Measurements from ENCODE around the gene GALNT18.

Gene GALNT18

DNA sequence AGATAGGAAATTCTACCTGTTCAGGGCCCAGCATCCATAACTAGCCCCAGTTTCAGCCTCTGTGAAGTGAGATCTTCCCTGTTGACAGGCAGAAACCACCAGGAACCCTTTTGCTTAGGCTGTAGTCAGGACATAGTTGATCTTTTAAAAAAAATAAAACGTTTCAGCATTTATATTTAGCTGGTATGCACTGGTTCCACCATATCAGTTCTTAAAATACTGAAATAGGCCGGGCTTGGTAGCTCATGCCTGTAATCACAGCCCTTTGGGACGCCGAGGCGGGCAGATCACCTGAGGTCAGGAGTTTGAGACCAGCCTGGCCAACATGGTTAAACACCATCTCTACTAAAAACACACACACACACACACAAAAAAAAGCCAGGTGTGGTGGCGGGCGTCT, 35.3 kb downstream of the GALNT18 start:
- DNase-seq, result no peak

DNA sequence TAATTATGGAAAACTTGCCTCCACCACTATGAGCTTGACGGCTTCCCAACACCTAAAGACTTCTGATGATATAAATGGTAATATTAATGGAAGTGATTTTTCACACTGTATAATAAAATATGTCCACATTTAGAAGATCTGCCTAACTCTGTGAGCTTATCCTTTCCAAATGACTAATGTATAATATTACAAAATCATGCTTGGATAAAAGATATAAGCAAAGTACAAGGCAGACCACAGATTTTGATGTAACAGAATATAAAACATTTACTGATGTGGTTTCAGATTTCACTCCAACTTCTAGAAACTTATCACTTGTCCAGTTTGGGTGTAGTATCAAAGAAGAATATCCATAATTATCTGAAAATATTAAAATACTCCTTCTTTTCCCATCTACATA, 36.9 kb downstream of the GALNT18 start:
- no peak for DNase-seq

DNA sequence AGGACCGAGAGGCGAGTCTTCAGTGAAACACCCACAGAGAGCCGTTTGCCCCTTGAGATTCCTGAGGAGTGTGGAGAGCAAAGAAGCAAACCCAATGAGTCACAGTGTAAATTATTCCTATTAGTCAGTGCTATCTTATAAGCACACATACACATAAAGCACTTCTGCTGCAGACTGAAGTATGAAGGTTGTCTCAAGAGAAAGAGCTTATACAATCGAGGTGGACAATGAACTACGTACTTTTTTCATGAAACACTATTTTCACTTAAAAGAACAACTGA, 37.3 kb downstream of the GALNT18 start:
- DNase-seq, result no peak

DNA sequence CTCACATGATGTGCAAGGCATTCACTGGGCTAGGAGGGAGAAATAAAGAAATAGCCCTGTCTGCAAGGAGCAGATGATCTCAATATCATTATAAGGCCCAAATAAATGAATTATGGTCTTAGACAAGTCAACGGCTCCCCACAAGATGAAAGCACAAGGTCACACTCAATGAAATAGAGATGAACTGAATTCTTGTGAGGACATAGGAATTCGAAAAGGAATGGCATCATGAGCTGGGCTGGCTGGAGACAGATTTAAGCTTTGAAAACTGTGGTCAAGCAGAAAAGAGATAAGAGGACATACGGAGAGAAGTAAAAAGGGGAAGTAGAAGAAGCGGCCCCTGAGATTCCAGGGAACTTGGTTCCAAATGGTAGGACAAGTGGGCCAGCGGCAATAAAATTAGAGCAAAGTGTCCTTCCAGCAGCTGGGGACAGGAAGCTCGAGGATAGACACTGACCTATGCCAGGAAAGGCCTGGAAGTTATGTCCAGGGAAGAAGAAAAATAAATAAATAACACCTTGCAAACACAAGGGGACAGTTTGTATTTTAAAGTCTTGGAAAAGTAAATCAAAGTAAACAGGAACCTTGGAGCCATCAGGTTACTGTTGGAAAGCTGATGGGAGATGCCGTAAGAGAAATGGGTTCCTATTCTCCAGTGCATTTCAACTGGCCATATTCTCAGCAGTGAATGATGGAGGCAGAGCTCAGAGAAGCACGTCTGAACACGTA, 37.8 kb downstream of the GALNT18 start:
- no peak for DNase-seq

DNA sequence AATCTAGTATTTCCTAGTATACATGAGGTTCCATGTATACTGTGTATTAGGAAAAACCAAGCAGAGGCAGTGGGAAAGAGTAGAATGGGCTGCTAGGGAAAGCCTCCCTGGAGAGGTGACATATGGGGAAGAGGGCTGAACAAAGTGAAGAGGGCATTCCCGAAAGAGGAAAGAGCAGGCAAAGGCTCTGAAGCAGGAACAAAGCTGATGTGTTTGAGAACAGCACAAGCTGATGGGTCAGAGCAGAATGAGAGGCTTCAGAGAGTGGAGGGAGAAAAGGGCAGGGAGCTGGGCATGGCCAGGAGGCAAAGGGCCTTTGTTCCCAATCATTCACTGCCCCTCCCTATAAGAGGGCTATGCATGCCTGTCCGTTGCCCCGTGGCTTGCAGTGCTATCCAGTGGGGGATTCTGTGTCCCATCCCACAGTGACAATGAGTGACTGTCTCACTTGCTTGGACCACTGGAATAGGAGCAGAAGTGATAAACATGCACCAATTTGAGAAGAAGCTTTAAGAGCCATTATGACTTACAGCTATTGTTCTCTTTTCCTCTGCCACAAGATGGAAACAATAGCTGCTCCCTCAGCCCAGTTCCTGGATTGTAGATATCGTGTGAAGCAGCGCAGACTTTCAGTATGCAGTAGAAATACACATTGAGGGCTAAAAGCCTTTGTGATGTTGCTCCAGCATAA, 39.6 kb downstream of the GALNT18 start:
- DNase-seq, result no peak

DNA sequence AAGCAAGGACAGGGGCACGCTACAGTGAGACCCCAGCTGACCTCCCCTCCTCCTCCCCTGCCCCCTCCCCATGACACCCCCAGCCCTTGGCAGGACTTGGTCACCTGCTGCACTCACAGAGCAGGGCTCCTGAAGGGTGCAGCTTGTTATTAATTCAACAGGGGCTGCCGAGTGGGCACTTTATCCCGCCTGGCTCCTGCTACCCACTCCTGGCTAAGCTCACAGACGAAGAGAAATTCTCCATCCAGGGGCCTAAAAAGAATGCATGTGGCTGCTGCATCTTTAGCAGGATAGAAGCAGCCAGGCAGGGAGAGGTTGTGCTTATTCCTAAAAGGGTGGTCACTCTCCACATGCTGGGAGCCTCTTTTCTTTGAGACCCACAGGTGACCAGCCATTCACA, 40.3 kb downstream of the GALNT18 start:
- DNase-seq, result no peak

DNA sequence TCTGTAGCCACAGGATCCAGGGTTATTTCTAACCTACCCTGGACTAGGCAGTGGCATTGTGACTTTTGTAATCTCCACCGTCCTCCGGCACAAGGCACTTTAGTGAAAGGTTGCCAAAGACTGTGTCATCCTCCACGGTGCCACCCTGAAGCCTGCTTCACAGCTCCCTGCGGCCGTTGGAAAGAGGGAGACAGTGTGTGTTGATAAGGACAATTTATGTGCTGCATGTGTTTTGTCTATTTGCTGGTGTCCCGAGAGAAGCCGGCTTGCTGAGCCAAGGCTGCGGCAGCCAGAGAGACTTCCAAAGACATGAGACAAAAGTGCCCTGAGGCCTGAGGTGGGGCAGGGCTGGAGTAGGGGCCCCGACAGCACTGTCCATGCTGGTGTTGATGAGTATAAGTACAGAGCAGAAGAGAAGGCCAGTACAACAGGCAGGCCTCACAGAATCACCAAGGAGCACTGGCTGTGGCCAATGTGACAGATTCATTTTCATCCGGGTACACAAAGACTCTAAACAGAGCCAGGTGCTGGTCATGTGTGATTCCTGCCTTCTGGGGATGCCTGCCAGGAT, 40.9 kb downstream of the GALNT18 start:
- no peak for DNase-seq

DNA sequence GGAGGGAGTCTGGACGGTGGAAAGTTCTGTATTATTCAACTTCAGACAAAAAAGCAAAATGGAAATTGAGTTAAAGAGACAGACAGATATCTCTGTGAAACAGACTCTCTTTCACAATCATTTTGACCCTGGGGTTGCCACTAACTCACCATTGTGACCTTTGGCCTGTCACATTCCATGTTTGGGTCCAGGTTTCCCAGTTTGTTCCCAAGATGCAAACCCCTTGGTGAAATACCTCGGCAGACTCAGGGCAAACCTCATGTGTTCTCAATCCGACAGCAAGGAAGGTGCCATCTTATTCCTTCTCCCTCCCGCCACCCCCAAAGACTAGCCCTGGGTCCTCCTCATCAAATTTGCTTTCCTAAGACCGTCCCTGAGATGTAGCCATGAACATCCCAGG, 41.8 kb downstream of the GALNT18 start:
- DNase-seq, result no peak

DNA sequence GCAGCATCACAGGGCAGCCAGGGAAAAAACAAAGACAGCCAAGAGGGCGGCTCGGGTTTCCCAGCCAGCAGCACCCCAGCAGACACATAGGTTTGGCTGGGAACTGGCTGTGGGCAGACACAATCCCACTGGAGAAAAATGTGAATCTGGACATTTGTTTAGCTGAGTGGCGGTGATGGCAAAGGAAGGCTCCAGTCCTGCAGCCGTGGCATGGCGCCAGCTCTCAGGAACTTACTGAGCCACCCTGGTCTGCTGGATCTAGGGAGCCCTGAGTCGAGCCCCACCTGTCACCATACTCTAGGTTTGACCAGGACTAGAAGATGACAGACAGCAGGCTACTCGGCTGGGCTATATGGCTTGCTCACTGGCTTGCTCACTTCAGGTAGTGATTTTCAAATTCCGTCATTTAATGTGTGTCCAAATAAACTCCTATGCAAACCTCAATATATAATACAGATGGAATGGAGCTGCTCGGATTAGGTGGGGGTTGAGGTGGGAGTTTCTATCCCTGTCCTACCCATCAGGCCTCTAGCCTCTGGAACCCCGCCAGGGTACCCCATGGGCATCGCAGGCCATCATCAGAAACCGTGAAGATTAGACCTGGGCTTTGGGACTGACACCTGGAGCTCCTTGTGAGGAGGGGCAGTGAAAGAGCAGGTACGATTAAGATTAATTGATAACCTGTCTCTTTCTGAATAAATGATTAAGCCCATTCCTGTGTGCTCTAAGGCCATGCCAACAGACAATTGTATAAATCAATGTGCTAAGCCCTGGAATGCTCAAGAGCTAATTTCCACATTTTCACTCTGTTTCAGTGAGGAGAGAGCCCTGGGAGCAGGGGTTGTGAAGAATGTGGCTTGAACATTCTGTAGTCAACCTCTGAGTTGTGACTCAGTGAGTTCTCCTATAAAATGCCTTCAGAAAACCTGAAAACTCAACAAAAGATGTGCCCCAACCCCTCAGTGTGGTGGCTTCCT, 42.5 kb downstream of the GALNT18 start:
- no peak for DNase-seq

DNA sequence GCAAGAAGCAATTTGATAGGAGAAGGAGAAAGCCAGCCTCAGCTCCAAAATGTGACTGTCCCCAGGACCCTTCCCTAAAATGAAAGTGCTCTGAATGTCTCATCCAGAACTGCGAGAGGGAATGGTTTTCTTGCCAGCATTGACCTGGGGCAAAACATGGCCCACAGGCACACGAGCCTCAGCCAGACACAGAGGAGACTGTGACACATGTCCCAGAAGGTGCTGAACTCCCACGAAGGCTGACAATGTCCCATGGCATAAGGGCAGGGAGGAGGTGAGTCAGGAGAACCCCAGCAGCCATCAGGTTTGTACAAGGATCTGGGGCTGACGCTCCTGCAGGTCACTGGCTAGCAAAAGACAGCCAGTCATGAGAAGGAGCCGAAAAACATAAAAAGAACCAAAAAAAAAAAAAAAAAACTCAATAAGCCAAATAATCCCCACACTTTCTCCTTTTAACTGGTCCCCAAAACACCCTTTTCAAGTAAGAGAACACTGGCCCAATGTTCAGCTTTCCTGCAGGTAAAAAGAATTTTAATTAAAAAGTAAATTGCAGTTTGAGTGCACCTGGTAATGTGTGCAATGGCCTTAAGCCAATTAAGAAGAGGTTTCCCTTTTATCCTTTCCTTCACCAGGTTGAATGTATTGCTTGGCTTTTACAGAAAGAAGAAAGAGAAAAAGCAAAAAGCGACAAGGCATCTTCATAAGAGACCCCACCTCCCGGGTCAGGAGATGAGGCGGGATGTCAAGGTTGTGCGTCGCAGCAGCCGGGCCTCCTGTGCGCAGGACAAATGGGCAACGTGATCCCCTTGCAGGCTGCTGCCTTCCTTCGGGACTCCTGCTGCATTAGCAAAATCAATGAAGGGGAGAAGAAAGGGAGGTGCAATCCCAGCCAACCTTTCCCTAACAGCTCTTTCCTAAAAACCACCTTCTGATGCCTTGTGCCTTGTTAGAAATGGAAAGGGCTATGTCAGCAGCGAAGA, 43.6 kb downstream of the GALNT18 start:
- no peak for DNase-seq

DNA sequence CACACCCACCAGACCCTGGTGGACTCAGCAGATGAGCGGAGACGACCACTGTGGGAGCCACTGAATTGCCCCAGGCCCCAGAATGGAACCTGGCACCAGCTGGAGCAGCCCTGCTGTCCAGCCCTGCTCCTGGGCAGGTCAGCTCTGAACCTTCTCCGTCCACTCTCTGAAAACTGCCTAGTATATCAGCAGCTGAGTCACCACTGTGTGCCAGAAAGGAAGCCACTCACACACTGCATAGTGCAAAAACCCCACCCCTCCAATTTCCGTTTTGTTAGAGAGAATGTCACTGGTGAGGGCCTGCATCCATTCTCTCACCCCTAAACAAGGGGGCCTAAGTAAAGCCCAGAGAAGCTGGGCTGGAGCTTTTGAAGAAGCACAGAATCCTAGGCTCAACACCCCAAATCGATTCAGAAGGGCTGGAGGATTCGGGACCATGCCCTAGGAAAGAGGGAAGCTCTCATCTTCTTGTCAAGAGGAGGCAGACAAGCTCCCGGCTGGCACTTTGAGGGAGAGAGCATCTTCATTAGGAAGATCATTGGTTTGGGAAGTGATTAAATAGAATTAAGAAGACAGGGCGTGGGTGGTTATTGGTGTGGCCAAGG, 44.5 kb downstream of the GALNT18 start:
- DNase-seq, result no peak

DNA sequence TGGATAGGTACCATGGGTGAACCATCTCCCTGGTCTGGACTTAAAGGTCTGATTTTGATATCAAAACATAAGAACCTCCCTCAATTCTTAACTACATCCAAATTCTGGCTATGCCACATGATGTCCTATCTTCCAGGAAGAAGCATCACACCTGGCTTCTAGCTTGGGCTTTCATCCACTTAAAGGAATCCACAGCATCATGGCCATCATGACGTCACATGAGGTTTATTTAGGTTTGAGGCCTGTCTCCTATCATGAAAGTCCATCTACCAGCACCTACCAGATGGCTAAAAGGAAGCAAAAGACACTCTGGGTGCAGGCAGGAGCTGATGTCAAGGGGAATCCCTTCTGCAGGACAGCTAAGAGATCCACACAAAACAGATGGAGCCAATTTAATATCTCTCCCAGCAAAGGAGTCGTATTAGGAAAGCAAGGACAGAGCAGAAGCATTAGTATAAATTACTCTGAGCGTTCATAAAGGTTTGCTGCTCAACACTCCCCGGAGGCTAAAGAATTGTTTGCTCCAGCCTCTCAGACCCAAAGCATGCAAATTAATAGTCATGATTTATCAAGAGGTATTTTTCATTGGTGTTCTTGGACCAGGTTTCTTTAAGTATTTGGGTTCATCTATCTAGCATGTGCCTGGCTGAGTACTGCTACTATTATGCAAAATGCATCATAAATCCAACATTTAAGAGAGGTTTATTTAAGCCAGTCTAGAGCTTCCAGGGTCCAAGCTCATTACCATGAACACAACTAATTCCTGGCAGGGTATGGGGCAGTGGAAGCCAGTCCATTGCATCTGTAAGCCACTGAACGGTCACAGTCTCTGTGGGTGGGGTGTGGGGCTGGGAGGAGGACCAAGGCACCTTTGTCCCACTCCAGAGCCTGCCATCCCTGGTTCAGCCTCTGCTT, 47.2 kb downstream of the GALNT18 start:
- DNase-seq, result no peak

DNA sequence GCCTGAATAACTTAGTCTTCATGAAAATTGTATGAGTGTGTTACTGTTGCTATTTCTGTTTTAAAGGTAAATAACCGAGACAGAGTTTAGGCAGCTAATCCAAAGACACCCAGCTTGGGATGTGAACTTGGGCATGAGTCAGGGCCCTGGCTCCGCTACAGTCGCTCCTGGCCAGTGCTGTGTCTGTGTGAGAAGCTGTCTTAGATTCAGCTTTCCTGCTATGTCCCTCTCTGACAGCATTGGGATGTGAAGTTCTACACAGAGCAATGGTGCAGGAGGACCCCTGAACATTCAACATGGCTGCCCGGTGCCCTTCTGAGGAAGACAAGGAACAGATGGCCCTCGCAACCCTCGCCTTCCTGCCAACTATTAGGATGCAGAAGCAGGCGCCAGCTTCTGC, 49.4 kb downstream of the GALNT18 start:
- no peak for DNase-seq

DNA sequence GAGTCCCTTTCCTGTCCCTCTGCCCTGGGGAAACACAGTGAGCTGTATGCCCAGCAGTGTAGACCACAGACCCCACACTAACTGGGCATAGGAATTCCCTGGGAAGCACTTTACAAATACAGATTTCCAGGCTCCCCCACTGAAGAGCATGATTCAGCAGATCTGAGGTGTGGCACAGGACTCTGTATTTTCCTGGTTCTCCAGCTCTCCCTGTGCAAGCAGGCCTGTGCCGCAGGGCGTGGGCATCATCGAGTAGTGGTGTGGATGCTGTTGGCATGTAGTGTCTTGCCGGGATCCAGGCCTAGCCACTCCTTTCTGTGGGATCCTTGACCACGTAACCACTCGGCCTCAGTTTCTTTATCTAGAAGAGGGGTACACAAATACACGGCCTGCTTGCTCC, 49.9 kb downstream of the GALNT18 start:
- DNase-seq, result no peak

DNA sequence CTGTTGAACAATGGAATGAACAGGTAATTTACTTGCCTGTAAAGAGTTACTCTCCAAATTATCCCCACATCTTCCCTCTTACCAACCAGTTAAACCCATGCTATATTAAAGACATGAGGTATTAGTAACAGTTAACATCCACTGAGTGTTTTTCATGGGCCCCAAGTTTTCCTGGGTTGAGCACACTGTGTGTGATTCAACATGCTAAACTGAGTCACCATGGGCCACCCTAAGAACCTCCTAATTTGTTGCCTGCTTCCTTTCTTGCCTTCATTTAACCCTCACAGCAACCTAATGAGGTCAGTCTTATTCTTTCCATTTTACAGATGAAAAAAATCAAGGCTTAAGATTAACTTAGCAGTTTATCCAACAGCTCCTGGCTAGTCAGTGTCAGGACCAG, 51.0 kb downstream of the GALNT18 start:
- DNase-seq, result no peak

DNA sequence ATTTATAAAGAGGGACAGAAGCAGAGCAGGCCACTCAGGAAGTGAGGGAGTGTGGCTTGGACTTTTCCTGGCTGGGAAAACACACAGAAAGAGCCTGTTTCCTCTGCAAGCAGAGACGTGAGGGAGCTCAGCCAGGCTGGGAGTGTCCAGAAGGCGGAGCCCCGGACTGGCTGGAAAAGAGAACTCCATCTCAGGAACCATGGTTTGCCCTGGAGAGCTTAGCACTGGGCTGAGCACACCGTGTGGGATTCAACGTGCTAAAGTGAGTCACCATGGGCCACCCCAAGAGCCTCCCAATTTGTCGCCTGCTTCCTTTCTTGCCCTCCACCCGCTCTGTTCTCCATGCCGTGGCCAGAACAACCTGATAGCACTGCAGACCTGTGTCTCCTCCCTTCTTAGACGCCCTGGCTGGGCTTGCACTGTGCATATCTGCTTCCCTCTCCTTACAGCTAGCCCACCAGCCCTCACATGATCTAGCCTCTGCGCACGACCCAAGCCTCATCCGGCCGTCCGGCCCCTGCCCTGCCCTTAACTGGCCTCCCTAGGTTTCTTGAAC, 51.8 kb downstream of the GALNT18 start:
- peak in 1 of 2 donors; percentile 25 for DNase-seq

DNA sequence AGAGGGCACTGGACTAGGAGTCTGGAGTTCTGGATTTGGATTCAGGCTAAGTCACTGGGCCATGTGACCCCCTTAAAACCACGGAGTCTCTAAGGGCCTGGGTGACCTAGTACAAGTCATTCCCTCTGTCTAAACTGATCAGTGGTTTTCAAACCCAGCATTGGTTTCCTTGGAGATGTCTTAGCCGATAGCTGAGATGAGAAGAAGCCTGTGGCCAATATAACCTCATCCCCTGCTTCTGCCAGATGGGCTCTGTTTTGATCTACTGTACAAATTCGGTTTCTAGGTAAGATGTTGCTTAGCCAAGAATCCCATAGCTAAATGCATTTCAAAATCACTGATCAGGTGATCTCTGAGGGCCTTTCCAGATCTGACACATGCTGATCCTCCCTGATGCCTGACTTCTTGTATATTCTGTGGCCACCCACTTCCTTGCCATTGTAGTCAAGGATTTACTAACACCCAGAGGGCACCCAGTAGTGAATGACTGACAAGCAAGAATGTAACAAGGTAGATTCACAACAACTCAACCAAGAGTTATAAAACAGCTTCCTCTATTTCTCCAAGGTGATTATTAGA, 53.1 kb downstream of the GALNT18 start:
- no peak for DNase-seq

DNA sequence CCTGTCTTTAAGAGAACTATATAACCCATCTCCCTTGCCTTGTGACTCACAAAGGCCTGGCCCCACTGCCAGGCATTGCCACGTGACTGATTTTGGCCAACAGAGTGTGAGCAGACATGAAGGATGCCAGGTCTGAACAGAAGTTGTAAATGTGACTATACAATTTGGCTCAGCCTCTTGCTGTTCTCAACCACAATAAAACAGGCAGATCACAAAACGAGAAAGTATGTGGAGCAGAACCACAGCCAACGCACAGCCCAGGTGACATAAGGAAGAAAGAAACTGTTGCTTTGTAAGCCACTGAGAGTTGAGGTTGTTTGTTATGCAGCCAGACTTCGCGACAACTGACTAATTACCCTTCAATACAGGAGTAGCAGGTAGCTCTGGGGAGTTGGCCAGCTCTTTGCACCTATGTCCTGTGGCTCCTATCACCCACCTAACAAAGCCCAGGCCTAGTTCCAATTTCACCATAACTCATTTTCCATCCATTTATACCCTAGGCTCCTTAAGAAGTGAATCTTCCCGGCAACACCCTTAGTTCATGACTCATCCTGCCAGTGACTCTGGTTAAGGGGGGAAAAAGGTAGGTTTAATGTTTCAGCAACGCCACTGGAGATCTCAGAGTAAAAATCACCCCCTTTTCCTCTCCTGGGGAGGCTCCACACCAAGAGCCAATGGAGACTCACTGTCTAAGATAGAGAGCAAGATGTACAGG, 53.7 kb downstream of the GALNT18 start:
- DNase-seq, result no peak

DNA sequence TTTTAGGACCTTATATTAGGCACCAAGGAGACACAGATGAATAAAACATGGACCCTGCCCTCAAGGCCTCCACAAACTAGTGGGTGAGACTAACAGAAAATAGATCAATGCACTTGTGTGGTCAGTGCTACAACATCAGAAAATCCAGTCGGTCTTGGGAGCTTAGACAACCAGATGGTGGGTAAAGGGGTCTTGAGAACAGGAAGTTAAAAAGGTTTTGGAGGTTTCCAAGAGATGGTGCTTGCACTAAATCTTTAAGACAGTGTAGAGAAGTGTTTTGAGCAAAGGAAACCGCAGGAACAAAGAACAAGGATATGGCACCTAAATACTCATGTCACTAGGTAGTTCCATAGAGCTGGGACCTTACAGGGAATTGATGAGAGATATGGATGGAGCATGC, 56.2 kb downstream of the GALNT18 start:
- DNase-seq, result no peak

Measured in inflammatory macrophage (primary cell).